Tibial nerve (tissue), 4 donors: ENCODE measurements around the gene GMPPB.

Experiments
- EP300 ChIP-seq, 2 donors: sonication (generic); formaldehyde crosslinking; IDR thresholded peaks; one replicate each; pipeline ENCODE4 v1.6.1; 2017; ENCODE audit warnings: antibody characterized with exemption in 2 of 2, mild to moderate bottlenecking in 1 of 2
- POLR2A ChIP-seq, 2 donors: fragments of 450-650 bp; IDR thresholded peaks; one replicate each; pipeline ENCODE4 v1.6.1; 2017; ENCODE audit warnings: antibody characterized with exemption in 2 of 2, mild to moderate bottlenecking in 2 of 2, moderate library complexity in 2 of 2
- TF ChIP-seq, protein P1 (sequence below), 5 experiments: fragments of 200-600 bp in 3 of 5; fragments of 450-650 bp in 2 of 5; sonication (generic) in 3 of 5; IDR thresholded peaks; one replicate each; pipeline ENCODE4 v1.5.1; 2016 to 2019; ENCODE audit warnings: antibody characterized with exemption in 5 of 5, mild to moderate bottlenecking in 3 of 5, moderate library complexity in 2 of 5

DNA sequence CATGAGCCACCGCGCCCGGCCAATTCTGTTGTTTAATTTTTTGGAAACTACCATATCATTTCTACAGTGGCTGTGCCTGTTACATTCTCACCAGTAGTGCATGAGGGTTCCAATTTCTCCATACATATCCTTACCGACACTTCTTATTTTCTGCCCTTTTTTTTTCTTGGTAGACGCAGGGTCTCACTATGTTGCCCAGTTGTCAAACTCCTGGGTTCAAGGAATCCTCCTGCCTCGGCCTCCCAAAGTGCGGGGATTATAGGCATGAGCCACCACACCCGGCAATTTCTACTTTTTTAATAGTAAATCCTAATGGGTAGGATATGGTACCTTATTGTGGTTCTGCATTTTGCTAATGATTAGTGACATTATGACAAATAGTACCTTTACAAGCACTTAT lies 13.9 kb downstream of the GMPPB start:
- TF ChIP-seq EP300 (IDR thresholded peaks at IDR 0.05), result no peak
- TF ChIP-seq, protein P1, sequence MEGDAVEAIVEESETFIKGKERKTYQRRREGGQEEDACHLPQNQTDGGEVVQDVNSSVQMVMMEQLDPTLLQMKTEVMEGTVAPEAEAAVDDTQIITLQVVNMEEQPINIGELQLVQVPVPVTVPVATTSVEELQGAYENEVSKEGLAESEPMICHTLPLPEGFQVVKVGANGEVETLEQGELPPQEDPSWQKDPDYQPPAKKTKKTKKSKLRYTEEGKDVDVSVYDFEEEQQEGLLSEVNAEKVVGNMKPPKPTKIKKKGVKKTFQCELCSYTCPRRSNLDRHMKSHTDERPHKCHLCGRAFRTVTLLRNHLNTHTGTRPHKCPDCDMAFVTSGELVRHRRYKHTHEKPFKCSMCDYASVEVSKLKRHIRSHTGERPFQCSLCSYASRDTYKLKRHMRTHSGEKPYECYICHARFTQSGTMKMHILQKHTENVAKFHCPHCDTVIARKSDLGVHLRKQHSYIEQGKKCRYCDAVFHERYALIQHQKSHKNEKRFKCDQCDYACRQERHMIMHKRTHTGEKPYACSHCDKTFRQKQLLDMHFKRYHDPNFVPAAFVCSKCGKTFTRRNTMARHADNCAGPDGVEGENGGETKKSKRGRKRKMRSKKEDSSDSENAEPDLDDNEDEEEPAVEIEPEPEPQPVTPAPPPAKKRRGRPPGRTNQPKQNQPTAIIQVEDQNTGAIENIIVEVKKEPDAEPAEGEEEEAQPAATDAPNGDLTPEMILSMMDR (IDR thresholded peaks at IDR 0.05), result no peak
- TF ChIP-seq POLR2A (IDR thresholded peaks at IDR 0.05), result no peak
